A549 (cell line): ENCODE data around the gene NAA20. TPM values are rescaled to one million over a fixed set of nuclear protein-coding genes. Genes with fewer than 3 reads are reported as not detected.
A peak's percentile ranks its signal among the peaks of the same experiment; 100 is the strongest.
"Not testable (repeated sequence)": the region's sequence is repeated elsewhere in the genome, so short reads cannot be mapped to it uniquely, and the experiment has no call there.

Experiments
- ATAC-seq, 2 experiments: fragments of 200-7000 bp in 1 of 2; fragments of >200 bp in 1 of 2; cut with Nextera tagmentation in 1 of 2; cut with Tn5 transposase in 1 of 2; 3 replicates each; pipeline versions ENCODE4 v1.8.0 to v1.9.1; 2018 to 2020; ENCODE audit warnings: mild to moderate bottlenecking in 1 of 2, moderate library complexity in 1 of 2
- CTCF ChIA-PET: fragments of 300-600 bp; sonication (Branson Sonifier 250); formaldehyde crosslinking; extraction: SDS; loops from one replicate; lab custom pipeline; 2021; ENCODE audit warnings: antibody characterized with exemption, inconsistent platforms; lab: Yijun Ruan, JAX
- POLR2A ChIA-PET: fragments of 350-600 bp; formaldehyde crosslinking; extraction: SDS; loops from one replicate; lab custom pipeline; 2021; ENCODE audit warnings: antibody characterized with exemption, inconsistent platforms; lab: Yijun Ruan, JAX
- DNase-seq, 2 experiments: peaks; one replicate each; pipeline versions ENCODE4 v3.0.0 to v3.0.0-alpha.2; 2011 to 2016; ENCODE audit warnings: low read depth in 1 of 2, low spot score in 1 of 2
- FAIRE-seq: peaks from 2 replicates; lab custom pipeline; 2011; peaks lifted over from hg19 to GRCh38; lab: Jason Lieb, UNC
- H3K27ac ChIP-seq, 2 experiments: fragments of >200 bp; sonication (Bioruptor Twin); formaldehyde crosslinking; 3 replicates each; pipeline ENCODE4 v1.5.1; 2016 to 2017
- H3K4me1 ChIP-seq: fragments of >200 bp; sonication (Bioruptor Twin); formaldehyde crosslinking; 3 replicates; pipeline ENCODE4 v1.6.1; 2016
- H3K4me2 ChIP-seq: fragments of >200 bp; sonication (Bioruptor Twin); formaldehyde crosslinking; 3 replicates; pipeline ENCODE4 v1.6.1; 2016
- H3K4me3 ChIP-seq: fragments of >200 bp; sonication (Bioruptor Twin); formaldehyde crosslinking; 3 replicates; pipeline ENCODE4 v1.5.1; 2016
- H3K9me3 ChIP-seq: fragments of >200 bp; sonication (Bioruptor Twin); formaldehyde crosslinking; 3 replicates; pipeline ENCODE4 v1.6.1; 2016
- CBX8 ChIP-seq: fragments of 200-600 bp; sonication (generic); IDR thresholded peaks from 2 replicates; pipeline ENCODE4 v1.6.1; 2016
- CHD2 ChIP-seq: fragments of 150-350 bp; IDR thresholded peaks from 2 replicates; pipeline ENCODE4 v1.6.1; 2014; ENCODE audit warnings: low read length; ENCODE audit not compliant: partially characterized antibody
- CHD4 ChIP-seq: fragments of 200-600 bp; sonication (generic); IDR thresholded peaks from 2 replicates; pipeline ENCODE4 v1.6.1; 2016; ENCODE audit warnings: antibody characterized with exemption, mild to moderate bottlenecking, borderline replicate concordance
- CTCF ChIP-seq: fragments of >200 bp; sonication (Bioruptor Twin); formaldehyde crosslinking; IDR thresholded peaks from 3 replicates; pipeline ENCODE4 v1.5.1; 2016
- E2F6 ChIP-seq: IDR thresholded peaks from 2 replicates; pipeline ENCODE4 v1.6.1; 2012; ENCODE audit warnings: low read depth, borderline replicate concordance
- EHMT2 ChIP-seq: fragments of 200-600 bp; sonication (generic); IDR thresholded peaks from 2 replicates; pipeline ENCODE4 v1.6.1; 2016; ENCODE audit warnings: antibody characterized with exemption, low read depth, mild to moderate bottlenecking, moderate library complexity
- EP300 ChIP-seq, 2 experiments: fragments of >200 bp; sonication (Bioruptor Twin); formaldehyde crosslinking; IDR thresholded peaks; 2 replicates in 1 of 2; 3 replicates in 1 of 2; pipeline ENCODE4 v1.6.1; 2016 to 2017
- HES2 ChIP-seq: fragments of >200 bp; sonication (Bioruptor Twin); formaldehyde crosslinking; IDR thresholded peaks from 2 replicates; pipeline ENCODE4 v1.6.1; 2016
- HEYL ChIP-seq: fragments of 250-450 bp; sonication (Bioruptor Pico); IDR thresholded peaks from 2 replicates; pipeline ENCODE4 v1.8.0; 2021; ENCODE audit warnings: mild to moderate bottlenecking, moderate library complexity
- HOXB13 ChIP-seq: fragments of 250-450 bp; sonication (Bioruptor Pico); IDR thresholded peaks from 2 replicates; pipeline ENCODE4 v1.5.0; 2020; ENCODE audit warnings: low read depth, mild to moderate bottlenecking, moderate library complexity
- JUN ChIP-seq, 2 experiments: fragments of >200 bp; sonication (Bioruptor Twin); formaldehyde crosslinking; IDR thresholded peaks; 2 replicates in 1 of 2; 3 replicates in 1 of 2; pipeline ENCODE4 v1.6.1; 2016 to 2017
- KDM5A ChIP-seq: fragments of 200-600 bp; sonication (generic); IDR thresholded peaks from 2 replicates; pipeline ENCODE4 v1.6.1; 2016; ENCODE audit warnings: antibody characterized with exemption, mild to moderate bottlenecking
- MAFK ChIP-seq: fragments of 450-650 bp; IDR thresholded peaks from 2 replicates; pipeline ENCODE4 v1.6.1; 2014; ENCODE audit not compliant: partially characterized antibody
- MAX ChIP-seq: IDR thresholded peaks from 2 replicates; pipeline ENCODE4 v1.6.1; 2012
- NFE2L2 ChIP-seq: fragments of 150-350 bp; conservative IDR thresholded peaks from 2 replicates; pipeline ENCODE4 v1.6.1; 2014; ENCODE audit warnings: low read length
- PBX3 ChIP-seq: IDR thresholded peaks from 2 replicates; pipeline ENCODE4 v1.6.1; 2012
- POLR2AphosphoS2 ChIP-seq: conservative IDR thresholded peaks from 2 replicates; pipeline ENCODE4 v1.6.1; 2012; ENCODE audit warnings: low read length, improper control_type of control experiment, inconsistent platforms
- RAD21 ChIP-seq, 2 experiments: fragments of >200 bp in 1 of 2; sonication (Bioruptor Twin) in 1 of 2; formaldehyde crosslinking in 1 of 2; IDR thresholded peaks in 1 of 2; conservative IDR thresholded peaks in 1 of 2; 2 replicates in 1 of 2; 3 replicates in 1 of 2; pipeline ENCODE4 v1.6.1; 2012 to 2018; ENCODE audit warnings: inconsistent platforms in 1 of 2
- REST ChIP-seq: fragments of 200-600 bp; sonication (generic); IDR thresholded peaks from 2 replicates; pipeline ENCODE4 v1.6.1; 2016; ENCODE audit warnings: antibody characterized with exemption, mild to moderate bottlenecking, moderate library complexity
- RNF2 ChIP-seq: fragments of 200-600 bp; sonication (generic); IDR thresholded peaks from 2 replicates; pipeline ENCODE4 v1.6.1; 2016; ENCODE audit warnings: low read depth, mild to moderate bottlenecking, antibody characterized with exemption, moderate library complexity, borderline replicate concordance
- ZC3H11A ChIP-seq: fragments of 450-650 bp; IDR thresholded peaks from 2 replicates; pipeline ENCODE4 v1.6.1; 2014; ENCODE audit warnings: antibody characterized with exemption, mild to moderate bottlenecking
- ZFP36 ChIP-seq: fragments of 450-650 bp; IDR thresholded peaks from 2 replicates; pipeline ENCODE4 v1.6.1; 2014; ENCODE audit warnings: borderline replicate concordance; ENCODE audit not compliant: partially characterized antibody
- WGBS: methylation state at CpG from one replicate; pipeline ENCODE4 v1.1.6; 2017; ENCODE audit errors: missing lambda C conversion rate; 5-methylcytosine and 5-hydroxymethylcytosine counted together
- polyA plus RNA-seq, 4 experiments: library from polyadenylated mRNA; depleted of rRNA in 3 of 4; stranded (reverse); fragments of >200 nt; fragmentation: RNase III in 1 of 4; extraction: RNeasy Plus Mini Kit Qiagen cat#74134 plus additional on column Dnase treatment in 1 of 4; gene quantifications; 2 replicates in 3 of 4; 3 replicates in 1 of 4; pipeline ENCODE4 v1.2.3, GENCODE V29; 2011 to 2017

NAA20 gene
- polyA plus RNA-seq, 2 of the 4 experiments (the other 2 are of a cell fraction), result 175 to 219 TPM

GRCh38 chr20:20002101-20002998, 14.8 kb upstream of the NAA20 start:
- no peaks in the 10 kb centered on the region for H3K4me1 ChIP-seq
- ChIA-PET POLR2A (no interaction called here), CTCF (interaction anchor here (0.7 to 4.4 kb wide), 4 partner anchors 8 to 217 kb away, joined by 3 to 27 read pairs (median 12); partner anchors contain the start of gene NAA20)
- H3K9me3 ChIP-seq, result no peaks in the 10 kb centered on the region
- ATAC-seq, result no peak
- no peak for FAIRE-seq
- H3K4me3 ChIP-seq, result no peak overlapping the region
- 92% methylated on average over 9 of the region's 9 CpGs for WGBS
- TF ChIP-seq HEYL (CRISPR knock-in tag) (no peak), EP300 (IDR thresholded peaks at IDR 0.05) (no peak), MAFK (peak; percentile 50)
- H3K4me2 ChIP-seq, result no peak overlapping the region
- H3K27ac ChIP-seq, result no peak overlapping the region
- DNase-seq, result no peak

GRCh38 chr20:20003031-20003954, 13.9 kb upstream of the NAA20 start:
- ChIA-PET POLR2A (no interaction called here), CTCF (interaction anchor here (0.5 to 4.4 kb wide), 7 partner anchors 9 to 819 kb away, joined by 3 to 27 read pairs (median 4); partner anchors contain the start of gene NAA20)
- Histone ChIP-seq H3K4me3 (no peak overlapping the region), H3K4me2 (no peak overlapping the region), H3K4me1 (no peaks in the 10 kb centered on the region), H3K9me3 (no peaks in the 10 kb centered on the region), H3K27ac (no peak overlapping the region)
- ATAC-seq (no peak), DNase-seq (no peak), FAIRE-seq (no peak)
- TF ChIP-seq HOXB13 (CRISPR knock-in tag) (no peak), REST (no peak), RAD21 (conservative IDR thresholded peaks at IDR 0.05 in 1 of 2, IDR thresholded peaks at IDR 0.05 in 1 of 2) (no peak), EHMT2 (no peak), ZFP36 (no peak), KDM5A (no peak), JUN (IDR thresholded peaks at IDR 0.05) (no peak), NFE2L2 (no peak), CBX8 (no peak), CTCF (no peak), RNF2 (no peak), MAX (no peak), HES2 (no peak), CHD4 (no peak), CHD2 (no peak), ZC3H11A (no peak), MAFK (no peak), POLR2AphosphoS2 (no peak), E2F6 (no peak), PBX3 (no peak)
- 90% methylated on average over 23 of the region's 23 CpGs for WGBS

- H3K4me2 ChIP-seq, FAIRE-seq, DNase-seq, H3K9me3 ChIP-seq, ATAC-seq, POLR2A ChIA-PET, H3K4me1 ChIP-seq, H3K27ac ChIP-seq, H3K4me3 ChIP-seq: not testable (repeated sequence)
- WGBS, result 94% methylated on average over 6 of the region's 6 CpGs
- CTCF ChIA-PET, result interaction anchor here (0.5 to 4.4 kb wide), 8 partner anchors 9 to 1615 kb away, joined by 3 to 27 read pairs (median 4); partner anchors contain the start of gene NAA20
Observed at GRCh38 chr20:20003955-20004322, 13.2 kb upstream of the NAA20 start.
